DMS79 treated with DMSO at 0.1 percent for 48 hours (cell line): ENCODE results near the gene MYH7.

Experiments
- DNase-seq: peaks from one replicate; lab custom pipeline; 2025; lab: John Stamatoyannopoulos, UW

The MYH7 gene

GRCh38 chr14:23447361-23448350, 12.2 kb upstream of the MYH7 start:
- DNase-seq: no peak

GRCh38 chr14:23446291-23446851, 10.9 kb upstream of the MYH7 start:
- DNase-seq: no peak

GRCh38 chr14:23445773-23446172, 10.3 kb upstream of the MYH7 start:
- no peak for DNase-seq

- no peak for DNase-seq
Observed at GRCh38 chr14:23444314-23444713, 8.9 kb upstream of the MYH7 start.

GRCh38 chr14:23443881-23444280, 8.4 kb upstream of the MYH7 start:
- DNase-seq: no peak

GRCh38 chr14:23443411-23443812, 8.0 kb upstream of the MYH7 start:
- no peak for DNase-seq

GRCh38 chr14:23442721-23443356, 7.4 kb upstream of the MYH7 start:
- no peak for DNase-seq

GRCh38 chr14:23441076-23441475, 5.6 kb upstream of the MYH7 start:
- no peak for DNase-seq

- no peak for DNase-seq
Observed at GRCh38 chr14:23439107-23439835, 3.8 kb upstream of the MYH7 start.

- DNase-seq: no peak
Observed at GRCh38 chr14:23438101-23438971, 2.9 kb upstream of the MYH7 start.

- no peak for DNase-seq
Observed at GRCh38 chr14:23437133-23438100, 2.0 kb upstream of the MYH7 start.

- no peak for DNase-seq
Observed at GRCh38 chr14:23436327-23437132, 1.1 kb upstream of the MYH7 start.

- no peak for DNase-seq
Observed at GRCh38 chr14:23434488-23435222, 805 bp downstream of the MYH7 start.

GRCh38 chr14:23433457-23433856, 2.0 kb downstream of the MYH7 start:
- no peak for DNase-seq

- no peak for DNase-seq
Observed at GRCh38 chr14:23432946-23433345, 2.5 kb downstream of the MYH7 start.

- DNase-seq: no peak
Observed at GRCh38 chr14:23432102-23432925, 3.1 kb downstream of the MYH7 start.

- DNase-seq: no peak
Observed at GRCh38 chr14:23431486-23431885, 4.0 kb downstream of the MYH7 start.

GRCh38 chr14:23430723-23431085, 4.8 kb downstream of the MYH7 start:
- DNase-seq: peak; percentile 44
